ENCODE data around the gene CREB1. TPM values are rescaled to one million over a fixed set of nuclear protein-coding genes. Genes with fewer than 3 reads are reported as not detected.

The CREB1 gene
- total RNA-seq, 1 donor from 2014 or later: 27.3 TPM

DNA sequence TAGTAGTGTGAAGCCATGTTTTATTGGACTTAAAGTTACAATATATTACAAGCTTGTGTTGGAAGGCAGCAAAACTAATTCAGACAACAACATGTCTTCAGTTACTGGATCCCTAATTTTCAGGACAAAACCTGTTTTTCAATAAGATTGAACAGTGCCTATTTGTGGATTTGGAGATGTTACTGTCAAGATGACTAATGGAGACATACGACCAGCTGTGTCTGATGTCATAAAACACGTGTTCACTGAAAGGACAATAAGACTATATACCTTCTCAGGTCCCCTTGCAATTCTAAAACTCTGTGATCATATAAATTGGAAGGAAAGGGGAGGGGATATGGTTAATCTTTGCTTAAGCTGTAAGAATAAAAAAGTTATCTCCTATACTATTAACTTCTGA, 73.7 kb downstream of the CREB1 start:
- Histone ChIP-seq H3K36me3 (no peaks in the 10 kb centered on the region), H3K27ac (no peak overlapping the region), H3K27me3 (no peaks in the 10 kb centered on the region), H3K4me3 (no peak overlapping the region), H3K4me1 (no peaks in the 10 kb centered on the region), H3K9me3 (no peaks in the 10 kb centered on the region)
- no peak for TF ChIP-seq POLR2A (IDR thresholded peaks at IDR 0.05)
- TF ChIP-seq, protein P1, sequence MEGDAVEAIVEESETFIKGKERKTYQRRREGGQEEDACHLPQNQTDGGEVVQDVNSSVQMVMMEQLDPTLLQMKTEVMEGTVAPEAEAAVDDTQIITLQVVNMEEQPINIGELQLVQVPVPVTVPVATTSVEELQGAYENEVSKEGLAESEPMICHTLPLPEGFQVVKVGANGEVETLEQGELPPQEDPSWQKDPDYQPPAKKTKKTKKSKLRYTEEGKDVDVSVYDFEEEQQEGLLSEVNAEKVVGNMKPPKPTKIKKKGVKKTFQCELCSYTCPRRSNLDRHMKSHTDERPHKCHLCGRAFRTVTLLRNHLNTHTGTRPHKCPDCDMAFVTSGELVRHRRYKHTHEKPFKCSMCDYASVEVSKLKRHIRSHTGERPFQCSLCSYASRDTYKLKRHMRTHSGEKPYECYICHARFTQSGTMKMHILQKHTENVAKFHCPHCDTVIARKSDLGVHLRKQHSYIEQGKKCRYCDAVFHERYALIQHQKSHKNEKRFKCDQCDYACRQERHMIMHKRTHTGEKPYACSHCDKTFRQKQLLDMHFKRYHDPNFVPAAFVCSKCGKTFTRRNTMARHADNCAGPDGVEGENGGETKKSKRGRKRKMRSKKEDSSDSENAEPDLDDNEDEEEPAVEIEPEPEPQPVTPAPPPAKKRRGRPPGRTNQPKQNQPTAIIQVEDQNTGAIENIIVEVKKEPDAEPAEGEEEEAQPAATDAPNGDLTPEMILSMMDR (IDR thresholded peaks at IDR 0.05): no peak
- TF ChIP-seq POLR2AphosphoS5 (IDR thresholded peaks at IDR 0.05; ENCODE audit: insufficient read depth in 1 of 2, low read depth in 1 of 2): no peak
- intact Hi-C loops (cut with DNase I): no loop called here
- DNase-seq (ENCODE audit: extremely low spot score in 2 of 2): no peak

DNA sequence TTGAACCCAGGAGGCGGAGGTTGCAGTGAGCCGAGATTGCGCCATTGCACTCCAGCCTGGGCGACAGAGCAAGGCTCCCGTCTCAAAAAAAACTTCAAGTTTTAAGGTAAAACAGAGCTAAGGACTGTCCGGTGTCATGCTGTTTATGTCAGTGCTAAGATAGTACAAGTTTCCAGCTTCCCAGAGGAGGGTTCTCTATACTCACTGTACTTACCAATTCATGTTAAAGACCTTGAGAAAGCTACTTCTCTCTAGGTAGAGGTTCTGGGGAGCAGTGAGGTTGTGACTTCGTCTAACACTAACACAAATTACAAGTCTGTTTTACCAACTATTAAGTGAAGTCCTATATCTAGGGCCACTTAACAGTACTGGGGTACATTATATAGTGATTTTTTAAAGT, 76.6 kb downstream of the CREB1 start:
- Histone ChIP-seq H3K9me3 (no peaks in the 10 kb centered on the region), H3K27ac (no peak overlapping the region), H3K27me3 (no peaks in the 10 kb centered on the region), H3K36me3 (no peaks in the 10 kb centered on the region), H3K4me1 (no peaks in the 10 kb centered on the region), H3K4me3 (no peak overlapping the region)
- intact Hi-C loops (cut with DNase I): no loop called here
- no peak for DNase-seq (ENCODE audit: extremely low spot score in 2 of 2)
- TF ChIP-seq, protein P1 (IDR thresholded peaks at IDR 0.05): no peak
- TF ChIP-seq POLR2AphosphoS5 (IDR thresholded peaks at IDR 0.05; ENCODE audit: insufficient read depth in 1 of 2, low read depth in 1 of 2) (no peak), POLR2A (IDR thresholded peaks at IDR 0.05) (no peak)

DNA sequence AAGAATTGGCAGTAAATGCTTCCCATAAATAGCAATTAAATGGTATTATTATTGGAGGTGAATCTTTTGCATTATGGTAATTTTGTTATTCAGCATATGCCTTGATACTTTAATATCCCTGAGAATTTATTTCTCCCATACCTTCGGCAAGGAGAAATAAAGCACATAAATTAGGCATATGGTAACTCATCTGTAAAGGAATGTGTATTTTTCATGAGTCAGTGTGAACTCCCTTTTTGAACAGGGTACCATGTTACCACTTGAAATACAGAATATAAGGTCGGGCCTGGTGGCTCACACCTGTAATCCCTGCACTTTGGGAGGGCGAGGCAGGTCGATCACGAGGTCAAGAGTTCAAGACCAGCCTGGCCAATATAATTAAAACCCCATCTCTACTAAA, 77.1 kb downstream of the CREB1 start:
- H3K9me3 ChIP-seq: no peaks in the 10 kb centered on the region
- H3K36me3 ChIP-seq: no peaks in the 10 kb centered on the region
- DNase-seq (ENCODE audit: extremely low spot score in 2 of 2): no peak
- no peaks in the 10 kb centered on the region for H3K27me3 ChIP-seq
- intact Hi-C loops (cut with DNase I): no loop called here
- TF ChIP-seq POLR2A (IDR thresholded peaks at IDR 0.05) (no peak), POLR2AphosphoS5 (IDR thresholded peaks at IDR 0.05; ENCODE audit: insufficient read depth in 1 of 2, low read depth in 1 of 2) (no peak)
- TF ChIP-seq, protein P1 (IDR thresholded peaks at IDR 0.05): no peak
- H3K4me1 ChIP-seq: no peaks in the 10 kb centered on the region
- no peak overlapping the region for H3K4me3 ChIP-seq
- H3K27ac ChIP-seq: no peak overlapping the region

DNA sequence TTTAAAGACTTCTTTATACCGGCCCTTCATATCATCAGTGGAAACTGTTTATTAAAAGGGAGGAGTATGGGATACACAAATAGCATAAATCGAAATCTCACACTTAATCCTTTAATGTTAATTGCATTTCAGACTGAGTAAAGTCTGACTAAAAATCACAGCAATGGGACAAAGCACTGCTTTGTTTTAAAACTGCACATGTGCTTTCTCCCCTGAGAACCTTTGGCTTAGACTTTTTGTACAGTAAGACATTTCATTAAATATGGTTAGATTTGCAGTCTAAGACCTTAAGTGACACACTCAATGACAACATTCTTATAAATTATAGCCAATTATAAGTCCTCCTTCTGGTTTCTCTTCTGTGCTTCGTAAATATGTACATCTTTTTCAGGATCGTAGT, 83.0 kb downstream of the CREB1 start:
- Histone ChIP-seq H3K27ac (no peak overlapping the region), H3K36me3 (no peaks in the 10 kb centered on the region), H3K27me3 (no peaks in the 10 kb centered on the region), H3K4me3 (no peak overlapping the region), H3K4me1 (peaks cover 14% of the 10 kb centered on the region), H3K9me3 (no peaks in the 10 kb centered on the region)
- intact Hi-C loops (cut with DNase I): no loop called here
- DNase-seq (ENCODE audit: extremely low spot score in 2 of 2): no peak
- TF ChIP-seq POLR2A (IDR thresholded peaks at IDR 0.05) (no peak), POLR2AphosphoS5 (IDR thresholded peaks at IDR 0.05; ENCODE audit: insufficient read depth in 1 of 2, low read depth in 1 of 2) (no peak)
- TF ChIP-seq, protein P1 (IDR thresholded peaks at IDR 0.05): no peak

DNA sequence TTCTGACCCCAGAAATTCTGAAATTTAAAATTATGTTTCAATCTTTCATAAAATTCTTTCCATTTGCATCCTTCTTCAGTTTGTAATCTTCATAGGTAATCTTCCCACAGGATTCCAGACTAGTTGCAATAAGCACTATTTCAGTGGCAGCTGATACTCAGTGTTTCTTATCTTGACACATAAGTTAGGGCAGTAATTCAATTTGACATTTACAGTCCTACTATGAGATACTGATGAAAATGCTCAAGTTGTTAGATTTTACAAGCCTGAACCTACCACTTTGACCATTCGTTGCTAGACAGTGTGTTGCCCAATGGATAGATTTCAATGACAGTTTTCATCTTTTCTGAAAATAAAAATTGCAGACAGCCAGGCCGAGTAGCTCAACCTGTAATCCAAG, 85.1 kb downstream of the CREB1 start:
- H3K4me1 ChIP-seq: peaks cover 14% of the 10 kb centered on the region
- H3K27ac ChIP-seq: no peak overlapping the region
- intact Hi-C loops (cut with DNase I): no loop called here
- TF ChIP-seq, protein P1 (IDR thresholded peaks at IDR 0.05): no peak
- TF ChIP-seq POLR2AphosphoS5 (IDR thresholded peaks at IDR 0.05; ENCODE audit: insufficient read depth in 1 of 2, low read depth in 1 of 2): no peak
- H3K9me3 ChIP-seq: no peaks in the 10 kb centered on the region
- DNase-seq (ENCODE audit: extremely low spot score in 2 of 2): no peak
- H3K36me3 ChIP-seq: no peaks in the 10 kb centered on the region
- no peak overlapping the region for H3K4me3 ChIP-seq
- no peaks in the 10 kb centered on the region for H3K27me3 ChIP-seq

Measured in vagina (tissue), 2 donors.